GM19239 (cell line): ENCODE data around the gene LOXHD1.

Source experiments
- DNase-seq: peaks from one replicate; pipeline ENCODE4 v3.0.0; 2011; ENCODE audit warnings: low spot score; ENCODE audit not compliant: insufficient read length
- FAIRE-seq: peaks from 2 replicates; lab custom pipeline; 2011; peaks lifted over from hg19 to GRCh38; lab: Jason Lieb, UNC

Gene LOXHD1

GRCh38 chr18:46429130-46429529, 227.9 kb downstream of the LOXHD1 start:
- DNase-seq (no peak), FAIRE-seq (no peak)

GRCh38 chr18:46428368-46428767, 228.7 kb downstream of the LOXHD1 start:
- no peak for DNase-seq
- no peak for FAIRE-seq

- FAIRE-seq (no peak), DNase-seq (no peak)
Observed at GRCh38 chr18:46427216-46427995, 229.6 kb downstream of the LOXHD1 start.
